Thoracic aorta (tissue), 2 donors: Measurements from ENCODE around the gene MTMR1. TPM values are rescaled to one million over a fixed set of nuclear protein-coding genes. Genes with fewer than 3 reads are reported as not detected.

Experiments used
- ATAC-seq: fragments of 150-250 bp; one replicate; pipeline ENCODE4 v1.8.0; 2017; ENCODE audit warnings: low read depth; ENCODE audit not compliant: insufficient number of reproducible peaks, low FRiP score
- DNase-seq: peaks from one replicate; pipeline ENCODE4 v3.0.0-alpha.2; 2020; ENCODE audit warnings: low spot score
- H3K27ac ChIP-seq, 2 donors: fragments of 200-600 bp; sonication (generic); 1 replicate in 1 of 2; 2 replicates in 1 of 2; pipeline ENCODE4 v1.5.1; 2016; ENCODE audit warnings: mild to moderate bottlenecking in 2 of 2, moderate library complexity in 2 of 2
- H3K27me3 ChIP-seq: fragments of 200-600 bp; sonication (generic); replicated peaks from 2 replicates; pipeline ENCODE4 v1.6.0; 2016; ENCODE audit warnings: mild to moderate bottlenecking; ENCODE audit not compliant: insufficient read depth
- H3K36me3 ChIP-seq: fragments of 200-600 bp; sonication (generic); one replicate; pipeline ENCODE4 v1.5.1; 2016
- H3K4me1 ChIP-seq, 2 donors: fragments of 200-600 bp; sonication (generic); 1 replicate in 1 of 2; 2 replicates in 1 of 2; pipeline versions ENCODE4 v1.5.1 to v1.6.0; 2016; ENCODE audit warnings: low read depth in 2 of 2, mild to moderate bottlenecking in 1 of 2; ENCODE audit not compliant: control insufficient read depth in 1 of 2
- H3K4me3 ChIP-seq: fragments of 200-600 bp; sonication (generic); 2 replicates; pipeline ENCODE4 v1.5.1; 2016; ENCODE audit warnings: mild to moderate bottlenecking
- H3K9me3 ChIP-seq: fragments of 200-600 bp; sonication (generic); 2 replicates; pipeline ENCODE4 v1.5.1; 2016
- CTCF ChIP-seq: fragments of 200-600 bp; sonication (generic); IDR thresholded peaks from one replicate; pipeline ENCODE4 v1.5.1; 2019; ENCODE audit warnings: antibody characterized with exemption
- total RNA-seq, 2 donors: library from RNA; depleted of rRNA; stranded (reverse); fragments of >200 nt; gene quantifications; one replicate each; pipeline versions ENCODE4 v1.1.0 to v1.2.3, GENCODE V29; 2016

Gene MTMR1
- 10 to 100 TPM; 26.5 to 31.5 TPM for total RNA-seq

- DNase-seq (no peak), ATAC-seq (peak; percentile 69)
- peak within 1 kb of the TSS; percentile 82 for H3K4me3 ChIP-seq
- TF ChIP-seq CTCF, result no peak
- peak within 1 kb of the TSS; percentile 89 to 94 for H3K27ac ChIP-seq
- no peaks in the 10 kb centered on the region for H3K27me3 ChIP-seq
- H3K36me3 ChIP-seq, result no peaks in the 10 kb centered on the region
- peaks cover 7 to 16% of the 10 kb centered on the region in 2 donors for H3K4me1 ChIP-seq
- H3K9me3 ChIP-seq, result no peaks in the 10 kb centered on the region
These were observed at the start of gene MTMR1 for GRCh38 chrX:150692831-150693724. TSS of gene MTMR1 (plus strand) at chrX:150693396. CDS start at chrX:150693531, 135 bp downstream.

DNA sequence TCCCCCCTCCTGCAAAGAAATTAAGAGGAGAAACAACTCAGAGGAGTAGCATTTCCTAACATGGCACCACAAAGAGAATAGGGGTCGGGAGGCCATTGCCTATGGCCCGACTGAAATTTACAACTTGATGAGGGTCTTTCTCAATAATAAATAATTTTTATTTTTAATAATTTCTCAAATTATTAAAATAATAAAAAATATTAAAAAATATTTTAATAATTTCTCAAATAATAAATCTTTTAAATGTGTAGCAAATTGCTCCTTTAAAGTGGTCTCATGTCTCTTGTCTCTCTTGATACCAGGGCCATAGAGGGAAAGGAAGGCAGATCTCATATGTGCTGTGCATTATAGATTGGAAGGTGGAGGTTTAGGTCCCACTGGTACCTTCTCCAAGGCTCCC is 49.2 kb upstream of the MTMR1 start:
- no peak overlapping the region for H3K4me3 ChIP-seq
- H3K27me3 ChIP-seq, result no peaks in the 10 kb centered on the region
- TF ChIP-seq CTCF, result no peak
- H3K36me3 ChIP-seq, result no peaks in the 10 kb centered on the region
- peaks cover 0 to 9% of the 10 kb centered on the region in 2 donors for H3K4me1 ChIP-seq
- ATAC-seq (no peak), DNase-seq (no peak)
- H3K9me3 ChIP-seq, result no peaks in the 10 kb centered on the region
- H3K27ac ChIP-seq, result no peak overlapping the region

DNA sequence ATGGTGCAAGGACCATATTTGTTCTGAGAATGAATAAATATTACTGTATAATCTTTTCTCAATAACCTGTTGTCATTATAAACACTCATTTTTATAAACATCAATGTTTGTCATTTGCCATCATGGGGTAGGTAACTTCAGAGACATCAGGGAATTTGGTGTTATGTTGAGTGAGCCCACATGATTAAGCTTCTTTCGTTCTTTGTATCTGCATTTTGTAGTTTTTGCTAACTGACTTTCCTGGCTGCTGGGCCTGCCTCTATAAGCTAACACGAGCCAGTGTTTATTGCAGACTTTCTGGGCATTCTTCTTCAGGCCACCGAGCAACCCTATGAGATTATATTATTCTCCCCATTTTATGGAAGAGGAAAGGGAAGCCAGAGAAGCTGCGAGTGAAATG is 48.8 kb upstream of the MTMR1 start:
- H3K27ac ChIP-seq, result no peak overlapping the region
- H3K27me3 ChIP-seq, result no peaks in the 10 kb centered on the region
- H3K9me3 ChIP-seq, result no peaks in the 10 kb centered on the region
- DNase-seq (no peak), ATAC-seq (no peak)
- TF ChIP-seq CTCF, result no peak
- no peaks in the 10 kb centered on the region for H3K36me3 ChIP-seq
- H3K4me1 ChIP-seq, result peaks cover 0 to 12% of the 10 kb centered on the region in 2 donors
- H3K4me3 ChIP-seq, result no peak overlapping the region

DNA sequence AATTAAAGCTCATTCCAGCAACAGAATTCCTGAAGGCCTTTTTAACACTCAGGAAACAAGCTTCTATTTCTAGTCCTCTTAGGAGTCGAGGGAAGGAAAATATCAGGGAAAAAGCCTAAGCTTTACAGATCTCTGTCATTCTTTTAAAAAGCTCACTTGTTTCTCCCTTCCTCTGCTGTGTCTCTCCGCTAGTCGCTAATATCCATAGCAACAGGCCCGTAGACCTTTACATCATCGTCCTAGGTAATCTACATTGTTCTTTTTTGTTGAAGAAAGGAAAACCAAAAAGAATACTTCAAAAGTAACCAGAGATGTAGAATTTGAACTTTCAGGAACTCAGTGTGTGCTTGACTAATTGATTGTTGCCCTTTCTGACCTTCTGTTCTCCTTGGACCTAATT is 45.9 kb upstream of the MTMR1 start:
- H3K4me1 ChIP-seq, result peaks cover 0 to 12% of the 10 kb centered on the region in 2 donors
- no peaks in the 10 kb centered on the region for H3K9me3 ChIP-seq
- TF ChIP-seq CTCF, result no peak
- no peak overlapping the region for H3K27ac ChIP-seq
- H3K36me3 ChIP-seq, result no peaks in the 10 kb centered on the region
- DNase-seq (no peak), ATAC-seq (no peak)
- H3K27me3 ChIP-seq, result no peaks in the 10 kb centered on the region
- H3K4me3 ChIP-seq, result no peak overlapping the region

DNA sequence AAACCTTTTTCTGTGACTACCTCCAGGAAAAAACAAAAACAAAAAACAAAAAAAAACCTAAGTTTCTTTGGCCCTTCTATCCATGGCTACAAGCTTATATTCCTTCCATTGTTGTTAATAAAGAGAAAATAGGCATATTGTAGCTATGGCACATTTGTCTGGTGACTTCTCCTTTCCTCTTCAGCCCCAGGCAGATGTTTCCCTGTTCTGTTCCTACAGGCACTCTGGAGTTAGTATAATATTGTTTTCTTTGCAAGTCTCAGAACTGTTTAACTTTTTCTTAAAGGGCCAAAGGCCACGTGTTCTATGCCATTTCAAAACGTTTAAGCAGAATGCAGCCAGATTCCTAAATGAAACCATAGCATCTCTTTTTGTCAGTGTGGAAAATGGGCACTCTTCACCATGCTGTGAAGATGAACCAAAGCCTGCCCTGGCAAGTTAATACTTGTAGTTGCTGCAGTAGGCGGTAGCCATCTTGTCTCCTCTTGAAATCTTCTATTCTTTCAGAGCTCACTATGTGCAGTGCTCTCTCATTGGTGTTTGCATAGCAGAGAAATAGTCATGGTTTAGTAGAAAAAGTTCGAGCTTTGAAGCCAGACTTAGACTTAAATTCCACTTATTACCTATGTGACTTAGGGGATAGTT is 44.8 kb upstream of the MTMR1 start:
- Histone ChIP-seq H3K4me3 (no peak overlapping the region), H3K9me3 (no peaks in the 10 kb centered on the region), H3K36me3 (no peaks in the 10 kb centered on the region), H3K4me1 (peaks cover 0 to 12% of the 10 kb centered on the region in 2 donors), H3K27ac (peak overlapping the region in 1 of 2 donors; percentile 16), H3K27me3 (no peaks in the 10 kb centered on the region)
- TF ChIP-seq CTCF, result no peak
- no peak for DNase-seq
- no peak for ATAC-seq
